EH (cell line): Measurements from ENCODE around the gene GDF7.

Source experiments
- DNase-seq: peaks from one replicate; pipeline ENCODE4 v3.0.0-alpha.2; 2015; ENCODE audit warnings: low read depth

Gene GDF7

DNA sequence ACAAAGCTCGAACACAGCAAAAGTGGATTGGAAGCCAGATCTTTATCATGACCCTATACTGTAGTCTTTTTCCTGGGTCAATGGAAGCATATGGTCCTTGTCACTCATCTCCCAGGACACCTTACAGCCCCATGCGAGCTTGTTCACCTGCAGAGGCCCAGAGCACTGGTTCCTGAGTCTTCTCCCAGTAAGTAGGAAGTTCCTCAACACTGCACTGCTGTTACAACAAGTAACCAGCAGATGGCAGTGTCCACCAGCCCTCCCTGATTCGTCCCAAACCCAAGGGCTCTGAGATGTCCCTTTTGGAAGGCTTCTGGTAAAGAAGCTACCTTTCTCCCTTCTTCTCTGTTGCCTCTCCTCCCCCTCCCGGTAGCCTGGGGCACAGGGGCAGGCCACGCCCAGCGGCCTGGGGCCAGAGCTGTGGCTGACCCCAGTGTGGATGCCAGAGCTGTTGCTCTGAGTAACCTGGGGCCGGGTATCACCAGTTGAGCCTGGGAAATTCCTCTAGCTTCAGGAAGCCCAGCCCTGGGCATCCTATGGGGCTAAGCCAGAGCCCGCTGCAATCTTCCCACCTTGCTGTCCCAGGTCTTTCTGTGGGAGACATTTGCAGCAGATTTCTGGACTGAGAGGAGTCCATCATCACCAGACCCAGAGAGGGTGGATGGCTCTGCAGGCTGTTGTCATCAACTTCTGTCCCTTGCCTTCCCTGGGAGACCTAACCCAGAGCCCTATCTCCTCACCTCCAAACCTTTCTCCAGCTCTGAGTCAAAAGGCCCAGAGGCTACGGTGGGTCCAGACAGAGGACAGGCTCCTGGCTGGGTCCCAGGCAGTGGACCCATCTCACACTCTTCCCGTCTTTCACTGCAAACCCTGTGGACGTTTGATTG lies 5.3 kb upstream of the GDF7 start:
- peak; percentile 81 for DNase-seq

DNA sequence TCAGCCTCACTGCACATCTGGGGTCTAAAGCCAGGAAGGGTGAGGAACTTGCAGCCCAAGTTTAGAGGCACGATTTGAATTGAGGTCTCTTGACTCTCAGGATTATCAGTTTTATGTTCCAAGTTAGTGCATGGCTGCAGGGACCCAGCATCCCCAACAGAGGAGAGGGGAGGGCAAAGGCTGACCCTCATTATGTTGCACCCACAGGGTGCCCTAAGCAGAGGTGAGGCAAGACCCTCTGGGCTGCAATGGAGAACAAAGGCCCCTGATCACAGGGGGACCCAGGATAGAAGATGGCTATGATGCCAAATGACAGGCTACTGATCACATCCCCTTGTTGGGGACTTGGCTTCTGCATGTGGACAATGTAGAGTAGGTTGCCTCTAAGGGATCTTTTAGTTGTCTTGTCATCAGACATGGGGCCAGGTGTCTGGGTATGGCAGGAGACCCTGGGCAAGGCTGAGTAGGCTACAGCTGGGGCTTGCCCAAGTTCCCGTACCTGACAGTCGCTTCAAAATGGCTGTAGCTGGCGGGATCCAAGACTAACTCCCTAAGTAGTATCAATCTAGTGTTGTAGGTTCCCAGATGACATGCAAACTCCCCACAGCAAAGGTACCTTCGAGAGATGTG lies 4.5 kb upstream of the GDF7 start:
- DNase-seq: no peak

DNA sequence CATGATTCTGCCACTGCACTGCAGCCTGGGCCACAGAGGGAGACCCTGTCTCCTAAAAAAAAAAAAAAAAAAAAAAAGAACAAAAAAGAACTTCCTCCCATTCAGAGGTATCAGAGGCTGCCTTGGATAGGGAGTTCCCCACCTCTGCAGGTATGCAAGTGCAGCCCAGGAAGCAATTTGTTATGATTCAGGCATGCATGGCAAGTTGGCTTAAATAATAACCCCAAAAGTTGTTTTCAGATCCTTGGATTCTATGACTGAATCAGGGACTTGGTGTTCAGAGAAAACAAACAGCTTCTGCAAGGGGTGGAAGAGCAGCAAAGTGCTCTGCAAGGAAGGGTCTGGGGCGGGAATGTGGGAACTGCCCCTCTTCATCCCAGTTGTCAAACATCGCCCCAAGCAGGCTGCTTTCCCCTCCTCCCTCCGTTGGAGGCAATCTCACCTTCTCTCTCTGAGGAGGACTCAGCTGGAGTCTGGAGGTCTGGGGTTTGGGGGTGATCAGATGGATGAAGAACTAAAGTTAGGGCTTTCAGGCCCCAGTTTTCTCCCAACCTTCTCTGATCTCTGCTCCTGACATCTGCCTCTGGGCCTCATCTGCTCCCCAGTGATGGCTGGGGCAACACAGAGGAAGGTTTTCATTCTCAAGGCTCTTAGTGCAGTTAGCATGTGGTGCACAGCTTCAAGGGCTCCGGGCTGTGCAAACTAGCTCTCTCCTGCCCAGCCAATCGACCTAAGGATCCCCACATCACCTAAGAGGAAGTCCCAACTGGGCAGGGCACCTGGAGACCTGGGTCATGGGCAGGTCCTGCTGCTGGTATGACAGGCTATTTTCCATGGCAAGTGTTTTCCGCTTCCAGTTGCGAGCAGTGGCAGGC lies 3.5 kb upstream of the GDF7 start:
- no peak for DNase-seq

DNA sequence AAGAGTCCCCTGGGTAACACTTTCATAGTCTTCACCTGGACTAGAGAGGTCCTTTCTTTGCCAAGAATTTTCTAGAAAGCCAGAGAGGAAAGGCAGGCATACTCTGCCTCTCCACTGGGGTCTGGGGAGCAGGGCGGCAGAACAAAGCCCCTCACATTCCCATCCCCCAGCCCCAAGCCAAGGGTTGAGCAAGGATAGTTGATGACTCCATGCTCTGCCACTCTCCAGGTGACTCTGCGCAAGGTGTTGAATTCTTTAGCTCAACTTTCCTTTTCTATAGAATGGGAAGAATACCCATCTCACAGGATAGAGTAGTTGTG lies 2.9 kb upstream of the GDF7 start:
- no peak for DNase-seq

DNA sequence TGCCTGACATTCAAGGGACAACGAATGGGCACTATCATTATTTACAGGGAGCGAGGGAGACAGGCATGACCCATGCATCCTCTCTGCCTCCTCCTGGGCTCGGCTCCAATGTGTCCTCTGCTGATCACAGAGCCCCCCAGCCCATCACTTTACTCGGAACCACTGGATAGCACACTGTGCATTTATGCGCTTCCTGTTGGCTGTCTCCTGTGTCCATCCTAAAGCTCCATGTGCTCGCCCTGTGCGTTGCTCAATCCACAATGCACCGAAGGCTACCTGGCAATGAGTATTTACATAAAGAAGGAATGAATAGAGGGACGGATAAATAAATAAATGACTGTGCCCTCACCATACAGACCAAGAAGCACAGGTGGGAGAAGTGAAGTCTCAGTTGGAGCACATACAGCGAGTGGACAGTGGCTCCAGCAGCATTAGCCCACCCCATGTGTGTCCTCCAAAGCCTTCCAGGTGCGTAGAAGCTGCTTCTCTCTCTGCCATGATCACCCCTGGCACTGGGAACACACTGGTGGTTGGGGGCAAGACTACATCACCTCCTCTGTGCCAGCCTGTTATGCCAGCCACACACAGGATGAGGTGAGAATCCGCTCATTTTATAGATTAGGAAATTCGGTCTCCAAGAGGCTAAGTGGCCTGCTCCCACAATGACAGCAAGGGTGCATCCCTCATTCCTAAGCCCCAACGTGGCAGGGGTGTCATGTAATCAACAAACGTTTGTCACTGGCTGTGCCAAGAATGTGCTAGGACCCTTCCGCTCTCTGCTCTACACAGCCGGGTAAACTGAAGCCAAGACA lies 2.3 kb upstream of the GDF7 start:
- no peak for DNase-seq

GRCh38 chr2:20665243-20666004 lies 1.5 kb upstream of the GDF7 start:
- no peak for DNase-seq

DNA sequence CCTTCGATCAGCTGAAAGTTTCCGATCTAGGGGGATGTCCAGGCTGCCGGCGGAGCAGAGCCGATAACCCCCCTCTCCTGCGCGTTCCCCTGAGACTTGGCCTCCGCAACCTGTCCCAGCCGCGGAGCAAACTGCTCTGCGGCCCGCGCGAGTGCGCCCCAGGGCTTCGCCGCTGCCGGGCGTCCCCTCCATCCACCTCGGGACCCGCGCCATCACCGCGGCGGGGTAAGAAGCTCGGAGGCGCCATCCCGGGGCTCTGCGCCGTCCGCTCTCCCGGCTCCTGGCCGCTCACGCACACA lies 990 bp upstream of the GDF7 start:
- no peak for DNase-seq

- no peak for DNase-seq
Observed at GRCh38 chr2:20667151-20667530, 197 bp downstream of the GDF7 start.

DNA sequence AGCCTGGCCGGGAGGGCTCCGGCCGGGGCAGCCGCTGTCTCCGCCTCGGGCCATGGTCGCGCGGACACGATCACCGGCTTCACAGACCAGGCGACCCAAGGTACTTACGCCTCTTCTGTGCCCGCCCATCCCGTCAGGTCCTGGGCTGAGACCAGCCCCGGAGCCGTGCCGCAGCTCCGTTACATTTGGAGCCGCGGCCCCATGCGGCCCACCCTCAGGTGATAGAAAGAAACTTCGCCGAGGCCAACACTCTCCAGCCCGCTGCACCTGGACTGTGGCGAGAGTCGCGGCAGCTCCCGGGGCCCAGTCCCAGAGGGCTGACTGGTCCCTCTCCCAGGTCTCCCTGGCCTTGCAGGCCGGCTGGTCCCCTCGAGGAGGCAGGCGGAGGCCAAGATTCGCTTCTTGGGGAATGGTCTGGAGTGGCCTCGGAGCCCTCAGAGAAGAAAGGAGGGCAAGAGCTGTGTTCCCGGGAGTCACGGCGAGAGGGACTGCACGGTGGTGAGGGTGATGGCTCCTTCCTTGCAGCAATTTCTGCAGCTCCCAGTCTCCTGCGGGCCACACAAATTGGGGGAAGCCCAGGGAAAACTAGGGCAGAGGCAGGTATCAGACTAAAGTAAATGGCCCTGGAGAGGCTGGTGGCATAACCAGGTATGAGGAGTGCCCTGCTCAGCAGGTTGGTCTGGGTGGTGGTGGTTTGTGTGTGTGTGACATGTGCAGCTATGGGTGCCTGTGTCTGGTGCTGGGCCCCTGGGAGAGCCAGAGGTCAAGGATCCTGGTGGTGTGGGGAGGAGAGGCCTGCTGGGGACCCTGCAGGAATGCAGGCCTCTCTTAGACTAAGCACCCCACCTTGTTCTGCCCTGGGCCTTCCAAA lies 822 bp downstream of the GDF7 start:
- DNase-seq: no peak

- DNase-seq: no peak
Observed at GRCh38 chr2:20668451-20668850, 1.5 kb downstream of the GDF7 start.

DNA sequence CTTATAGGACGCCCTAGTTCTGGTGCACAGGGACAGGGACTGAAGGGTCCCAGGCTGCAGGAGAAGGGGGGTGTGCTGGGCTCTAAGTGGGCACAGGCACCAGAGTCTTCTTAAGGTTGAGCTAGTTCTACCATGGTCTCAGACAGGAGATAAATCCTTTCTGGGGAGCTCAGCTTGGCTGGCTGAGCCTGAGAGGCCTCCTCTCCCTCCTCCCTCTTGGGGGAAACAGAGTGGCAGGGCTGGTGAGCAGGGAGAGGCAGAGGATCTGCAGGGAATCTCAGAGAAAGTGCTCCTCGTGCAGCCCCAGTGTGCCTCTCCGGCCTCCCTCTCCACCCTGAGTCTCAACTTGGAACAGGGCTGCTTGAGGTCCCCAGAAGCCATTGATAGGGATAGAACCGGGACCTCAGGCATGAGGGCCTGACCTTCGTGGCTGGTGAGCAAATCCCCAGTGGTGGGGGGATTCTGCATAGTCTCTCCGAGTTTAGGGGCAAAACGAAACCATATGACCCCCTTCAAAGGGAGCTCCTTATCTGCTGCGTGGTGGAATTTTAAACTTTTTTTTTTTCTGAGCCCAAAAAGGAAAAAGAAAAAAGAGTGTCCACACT lies 2.0 kb downstream of the GDF7 start:
- no peak for DNase-seq

DNA sequence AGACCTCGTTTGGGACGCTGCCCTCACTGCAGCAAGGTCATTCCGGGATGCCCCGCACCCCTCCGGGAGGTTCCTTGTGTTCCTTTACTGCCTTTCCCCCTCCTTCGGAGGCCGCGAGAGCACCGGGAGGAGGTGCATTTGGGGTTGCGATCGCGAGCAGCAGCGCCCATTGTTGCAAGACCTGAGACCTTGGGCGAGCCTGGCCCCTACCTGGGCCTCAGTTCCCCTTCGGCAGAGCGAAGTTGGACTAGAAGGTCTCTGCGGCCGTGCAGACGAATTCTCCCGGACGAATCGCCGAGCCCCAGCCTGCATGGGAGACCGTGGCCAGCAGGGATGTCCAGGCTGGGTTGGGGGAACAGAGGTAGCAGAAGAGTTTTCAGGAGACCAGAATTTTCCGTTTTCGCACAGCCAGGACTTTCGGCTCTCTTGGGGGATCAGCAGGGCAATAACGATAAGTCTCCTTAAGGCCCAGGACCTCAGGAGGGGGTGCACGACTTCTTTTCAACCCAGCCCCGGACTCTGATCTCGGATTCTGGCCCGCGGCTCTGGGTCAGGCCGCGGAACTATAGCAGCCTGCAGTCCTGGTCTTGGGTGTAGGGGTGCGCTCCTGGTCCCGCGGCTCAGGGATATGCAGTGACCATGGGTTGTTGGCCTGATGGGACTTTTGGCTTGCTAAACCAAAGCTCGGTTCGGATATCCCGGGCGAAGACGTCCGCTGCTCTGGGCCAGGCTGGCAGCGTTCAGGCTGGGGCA lies 2.8 kb downstream of the GDF7 start:
- no peak for DNase-seq

DNA sequence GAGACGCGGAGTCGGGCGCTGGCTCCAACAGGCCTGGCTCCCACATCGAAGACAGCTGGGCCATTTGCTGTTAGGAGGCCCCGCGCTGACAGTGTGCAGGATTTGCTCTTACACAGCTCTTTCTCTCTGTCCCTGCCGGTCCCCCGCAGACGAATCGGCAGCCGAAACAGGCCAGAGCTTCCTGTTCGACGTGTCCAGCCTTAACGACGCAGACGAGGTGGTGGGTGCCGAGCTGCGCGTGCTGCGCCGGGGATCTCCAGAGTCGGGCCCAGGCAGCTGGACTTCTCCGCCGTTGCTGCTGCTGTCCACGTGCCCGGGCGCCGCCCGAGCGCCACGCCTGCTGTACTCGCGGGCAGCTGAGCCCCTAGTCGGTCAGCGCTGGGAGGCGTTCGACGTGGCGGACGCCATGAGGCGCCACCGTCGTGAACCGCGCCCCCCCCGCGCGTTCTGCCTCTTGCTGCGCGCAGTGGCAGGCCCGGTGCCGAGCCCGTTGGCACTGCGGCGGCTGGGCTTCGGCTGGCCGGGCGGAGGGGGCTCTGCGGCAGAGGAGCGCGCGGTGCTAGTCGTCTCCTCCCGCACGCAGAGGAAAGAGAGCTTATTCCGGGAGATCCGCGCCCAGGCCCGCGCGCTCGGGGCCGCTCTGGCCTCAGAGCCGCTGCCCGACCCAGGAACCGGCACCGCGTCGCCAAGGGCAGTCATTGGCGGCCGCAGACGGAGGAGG lies 3.5 kb downstream of the GDF7 start:
- DNase-seq: no peak

- DNase-seq: no peak
Observed at GRCh38 chr2:20671036-20671735, 4.2 kb downstream of the GDF7 start.

DNA sequence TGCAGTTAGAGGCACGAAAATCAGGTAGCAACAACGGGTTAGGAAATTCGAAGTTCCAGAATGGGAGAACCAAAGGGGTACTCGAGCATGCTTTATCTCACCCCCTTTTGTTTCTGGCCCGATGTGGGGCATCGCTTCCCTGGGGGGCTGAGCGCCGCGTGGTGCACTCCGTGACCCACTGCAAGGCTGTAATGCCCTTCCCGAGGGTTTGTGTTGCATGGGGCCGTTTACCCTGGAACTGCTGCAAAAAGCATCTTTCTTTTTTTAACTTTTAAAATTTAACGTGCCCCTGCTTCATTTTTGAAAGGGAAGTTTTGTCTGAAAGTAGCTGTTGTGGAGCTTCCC lies 4.8 kb downstream of the GDF7 start:
- no peak for DNase-seq

- DNase-seq: no peak
Observed at GRCh38 chr2:20672201-20672951, 5.4 kb downstream of the GDF7 start.

DNA sequence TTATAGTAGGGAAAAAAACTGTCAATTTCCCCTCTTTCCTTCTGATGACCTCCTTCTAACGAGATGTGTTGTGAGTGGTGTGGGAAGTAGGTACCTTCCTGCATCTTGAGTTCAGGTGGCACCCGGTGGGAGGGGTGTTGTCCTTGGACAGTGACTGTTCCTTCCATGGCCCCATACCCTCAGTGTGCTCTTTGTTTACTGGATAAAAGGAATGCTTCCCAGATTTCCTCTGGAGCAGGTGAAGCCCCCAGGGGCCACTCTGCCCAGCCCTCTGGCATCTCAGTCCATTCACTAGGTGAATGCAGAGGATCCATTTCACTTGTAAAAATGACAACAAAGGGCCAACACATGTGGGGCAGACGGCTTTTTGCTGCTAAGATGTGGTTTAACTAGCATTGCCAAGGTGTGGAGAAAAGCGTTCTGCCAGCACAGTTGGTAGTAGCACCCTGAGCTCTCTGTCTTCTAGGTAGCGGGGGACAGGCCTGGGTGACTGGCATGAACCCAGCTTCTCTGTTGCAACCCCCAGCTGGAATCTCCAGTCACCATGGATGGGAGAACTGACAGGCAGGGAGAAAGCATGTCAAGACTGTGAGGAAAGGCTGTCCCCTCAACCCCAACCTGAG lies 6.9 kb downstream of the GDF7 start:
- no peak for DNase-seq
